HepG2 (cell line): ENCODE measurements around the gene CNNM2. TPM values are rescaled to one million over a fixed set of nuclear protein-coding genes. Genes with fewer than 3 reads are reported as not detected.

Source experiments
- CEBPB ChIP-seq: IDR thresholded peaks from 2 replicates; pipeline ENCODE4 v1.6.1; 2011; ENCODE audit warnings: low read depth, low read length, improper control_type of control experiment, borderline replicate concordance
- KDM1A ChIP-seq: IDR thresholded peaks from 2 replicates; pipeline ENCODE4 v1.6.1; 2016; ENCODE audit warnings: missing compliant biosample characterization
- MTA1 ChIP-seq: sonication (generic); formaldehyde crosslinking; IDR thresholded peaks from 2 replicates; pipeline ENCODE4 v1.4.0; 2020; ENCODE audit warnings: missing genetic modification reagents, mild to moderate bottlenecking, borderline replicate concordance
- MTA3 ChIP-seq: sonication (generic); formaldehyde crosslinking; IDR thresholded peaks from 2 replicates; pipeline ENCODE4 v1.4.0; 2020; ENCODE audit warnings: missing genetic modification reagents
- RBAK ChIP-seq: sonication (generic); formaldehyde crosslinking; IDR thresholded peaks from 2 replicates; pipeline ENCODE4 v1.5.1; 2020; ENCODE audit warnings: mild to moderate bottlenecking, missing genetic modification reagents
- RORA ChIP-seq: sonication (generic); formaldehyde crosslinking; IDR thresholded peaks from 2 replicates; pipeline ENCODE4 v1.5.0; 2020; ENCODE audit warnings: mild to moderate bottlenecking, missing genetic modification reagents, moderate library complexity
- U2AF1 ChIP-seq: fragments of 200-400 bp; formaldehyde crosslinking; optimal IDR thresholded peaks from 2 replicates; pipeline ENCODE3; 2017; ENCODE audit warnings: mild to moderate bottlenecking, low read depth, low read length
- ZEB1 ChIP-seq: IDR thresholded peaks from 2 replicates; pipeline ENCODE4 v1.6.1; 2012; ENCODE audit warnings: mild to moderate bottlenecking, low read depth, inconsistent platforms; ENCODE audit not compliant: insufficient replicate concordance
- ZNF17 ChIP-seq: sonication (generic); formaldehyde crosslinking; IDR thresholded peaks from 2 replicates; pipeline ENCODE4 v1.5.0; 2020; ENCODE audit warnings: mild to moderate bottlenecking, missing genetic modification reagents
- ZNF333 ChIP-seq: sonication (generic); formaldehyde crosslinking; IDR thresholded peaks from 2 replicates; pipeline ENCODE4 v1.4.0; 2020; ENCODE audit warnings: mild to moderate bottlenecking, missing genetic modification reagents, borderline replicate concordance
- ZNF709 ChIP-seq: sonication (generic); formaldehyde crosslinking; IDR thresholded peaks from 2 replicates; pipeline ENCODE4 v1.5.0; 2020; ENCODE audit warnings: mild to moderate bottlenecking, missing genetic modification reagents
- ZNF83 ChIP-seq: sonication (generic); formaldehyde crosslinking; IDR thresholded peaks from 2 replicates; pipeline ENCODE4 v1.4.0; 2020; ENCODE audit warnings: missing genetic modification reagents, mild to moderate bottlenecking, borderline replicate concordance
- polyA plus RNA-seq, 8 experiments: library from polyadenylated mRNA; depleted of rRNA in 3 of 8; stranded (reverse) in 7 of 8; unstranded in 1 of 8; fragments of >200 nt; fragmentation: Illumina TruSeq in 4 of 8; extraction: Trizol in 4 of 8; gene quantifications; 2 replicates each; pipeline versions ENCODE4 v1.2.1 to v1.2.3, GENCODE V29; 2011 to 2016; ENCODE audit warnings: low read depth in 4 of 8, missing spikeins in 1 of 8, mixed read lengths in 1 of 8; ENCODE audit not compliant: insufficient read depth in 1 of 8
- total RNA-seq, 5 experiments: library from RNA; depleted of rRNA; stranded (reverse); fragments of >200 nt; fragmentation: Illumina TruSeq; extraction: Trizol; gene quantifications; 2 replicates each; pipeline ENCODE4 v1.2.3, GENCODE V29; 2016; ENCODE audit warnings: low read depth in 1 of 5
- TF ChIP-seq, protein P1 (sequence below): IDR thresholded peaks from 2 replicates; pipeline ENCODE4 v1.6.1; 2012; ENCODE audit warnings: low read length, improper control_type of control experiment
- TF ChIP-seq, protein P2 (sequence below): IDR thresholded peaks from 2 replicates; pipeline ENCODE4 v1.6.1; 2018; ENCODE audit warnings: missing genetic modification reagents
- TF ChIP-seq, protein P3 (sequence below): IDR thresholded peaks from 2 replicates; pipeline ENCODE4 v1.6.1; 2016; ENCODE audit warnings: low read depth, control low read depth
- TF ChIP-seq, protein P4 (sequence below): sonication (generic); formaldehyde crosslinking; IDR thresholded peaks from 2 replicates; pipeline ENCODE4 v1.4.0; 2020; ENCODE audit warnings: missing genetic modification reagents
- TF ChIP-seq, protein P5 (sequence below): sonication (generic); formaldehyde crosslinking; IDR thresholded peaks from 2 replicates; pipeline ENCODE4 v1.4.0; 2020; ENCODE audit warnings: missing genetic modification reagents

The CNNM2 gene
- total and polyA plus RNA-seq, 2 of the 13 experiments (the other 11 are each of a cell fraction or from before 2014, with no cell fraction given) = 7.1 to 9.0 TPM

DNA sequence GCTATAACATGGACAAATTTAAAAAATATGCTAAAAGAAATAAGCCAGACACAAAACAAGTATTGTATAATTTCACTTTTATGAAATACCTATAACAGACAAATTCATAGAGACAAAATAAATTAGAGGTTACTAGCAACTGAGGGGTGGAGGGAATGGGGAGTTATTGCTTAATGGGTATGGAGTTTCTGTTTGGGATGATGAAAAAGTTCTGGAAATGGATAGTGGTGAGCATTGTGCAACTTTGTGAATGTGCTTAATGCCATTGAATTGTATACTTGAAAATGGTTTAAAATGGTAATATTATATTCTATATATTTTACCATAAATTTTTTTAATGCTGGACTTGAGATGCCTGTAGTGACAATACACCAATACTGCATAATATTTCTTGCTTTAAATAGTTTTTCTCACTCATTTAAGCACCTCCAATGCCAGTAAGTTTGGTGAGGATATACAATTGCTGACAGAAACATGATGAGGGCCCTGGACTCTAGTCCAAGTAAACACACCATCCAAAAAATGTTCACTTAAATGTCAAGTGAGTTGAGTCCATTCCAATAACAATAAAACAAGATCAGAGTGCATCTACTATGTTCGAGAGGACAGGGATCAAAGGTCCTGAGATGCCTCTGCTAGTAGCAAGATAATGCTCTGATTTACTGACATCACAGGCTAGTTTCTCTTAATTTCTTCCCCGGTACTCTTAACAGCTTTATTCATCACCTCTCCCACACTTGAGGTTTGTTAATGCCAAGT is 203.1 kb downstream of the CNNM2 start (continued):
- TF ChIP-seq, protein P1, sequence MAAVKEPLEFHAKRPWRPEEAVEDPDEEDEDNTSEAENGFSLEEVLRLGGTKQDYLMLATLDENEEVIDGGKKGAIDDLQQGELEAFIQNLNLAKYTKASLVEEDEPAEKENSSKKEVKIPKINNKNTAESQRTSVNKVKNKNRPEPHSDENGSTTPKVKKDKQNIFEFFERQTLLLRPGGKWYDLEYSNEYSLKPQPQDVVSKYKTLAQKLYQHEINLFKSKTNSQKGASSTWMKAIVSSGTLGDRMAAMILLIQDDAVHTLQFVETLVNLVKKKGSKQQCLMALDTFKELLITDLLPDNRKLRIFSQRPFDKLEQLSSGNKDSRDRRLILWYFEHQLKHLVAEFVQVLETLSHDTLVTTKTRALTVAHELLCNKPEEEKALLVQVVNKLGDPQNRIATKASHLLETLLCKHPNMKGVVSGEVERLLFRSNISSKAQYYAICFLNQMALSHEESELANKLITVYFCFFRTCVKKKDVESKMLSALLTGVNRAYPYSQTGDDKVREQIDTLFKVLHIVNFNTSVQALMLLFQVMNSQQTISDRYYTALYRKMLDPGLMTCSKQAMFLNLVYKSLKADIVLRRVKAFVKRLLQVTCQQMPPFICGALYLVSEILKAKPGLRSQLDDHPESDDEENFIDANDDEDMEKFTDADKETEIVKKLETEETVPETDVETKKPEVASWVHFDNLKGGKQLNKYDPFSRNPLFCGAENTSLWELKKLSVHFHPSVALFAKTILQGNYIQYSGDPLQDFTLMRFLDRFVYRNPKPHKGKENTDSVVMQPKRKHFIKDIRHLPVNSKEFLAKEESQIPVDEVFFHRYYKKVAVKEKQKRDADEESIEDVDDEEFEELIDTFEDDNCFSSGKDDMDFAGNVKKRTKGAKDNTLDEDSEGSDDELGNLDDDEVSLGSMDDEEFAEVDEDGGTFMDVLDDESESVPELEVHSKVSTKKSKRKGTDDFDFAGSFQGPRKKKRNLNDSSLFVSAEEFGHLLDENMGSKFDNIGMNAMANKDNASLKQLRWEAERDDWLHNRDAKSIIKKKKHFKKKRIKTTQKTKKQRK = no peak
- TF ChIP-seq KDM1A (no peak), ZNF83 (CRISPR knock-in tag) (no peak), ZEB1 (no peak), ZNF17 (CRISPR knock-in tag) (no peak), U2AF1 (no peak), ZNF333 (CRISPR knock-in tag) (no peak), CEBPB (peak; percentile 83), ZNF709 (CRISPR knock-in tag) (no peak), RORA (no peak), MTA3 (CRISPR knock-in tag) (no peak), RBAK (CRISPR knock-in tag) (no peak), MTA1 (no peak)
- TF ChIP-seq, protein P2, sequence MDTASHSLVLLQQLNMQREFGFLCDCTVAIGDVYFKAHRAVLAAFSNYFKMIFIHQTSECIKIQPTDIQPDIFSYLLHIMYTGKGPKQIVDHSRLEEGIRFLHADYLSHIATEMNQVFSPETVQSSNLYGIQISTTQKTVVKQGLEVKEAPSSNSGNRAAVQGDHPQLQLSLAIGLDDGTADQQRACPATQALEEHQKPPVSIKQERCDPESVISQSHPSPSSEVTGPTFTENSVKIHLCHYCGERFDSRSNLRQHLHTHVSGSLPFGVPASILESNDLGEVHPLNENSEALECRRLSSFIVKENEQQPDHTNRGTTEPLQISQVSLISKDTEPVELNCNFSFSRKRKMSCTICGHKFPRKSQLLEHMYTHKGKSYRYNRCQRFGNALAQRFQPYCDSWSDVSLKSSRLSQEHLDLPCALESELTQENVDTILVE (CRISPR knock-in tag) = no peak
- TF ChIP-seq, protein P3, sequence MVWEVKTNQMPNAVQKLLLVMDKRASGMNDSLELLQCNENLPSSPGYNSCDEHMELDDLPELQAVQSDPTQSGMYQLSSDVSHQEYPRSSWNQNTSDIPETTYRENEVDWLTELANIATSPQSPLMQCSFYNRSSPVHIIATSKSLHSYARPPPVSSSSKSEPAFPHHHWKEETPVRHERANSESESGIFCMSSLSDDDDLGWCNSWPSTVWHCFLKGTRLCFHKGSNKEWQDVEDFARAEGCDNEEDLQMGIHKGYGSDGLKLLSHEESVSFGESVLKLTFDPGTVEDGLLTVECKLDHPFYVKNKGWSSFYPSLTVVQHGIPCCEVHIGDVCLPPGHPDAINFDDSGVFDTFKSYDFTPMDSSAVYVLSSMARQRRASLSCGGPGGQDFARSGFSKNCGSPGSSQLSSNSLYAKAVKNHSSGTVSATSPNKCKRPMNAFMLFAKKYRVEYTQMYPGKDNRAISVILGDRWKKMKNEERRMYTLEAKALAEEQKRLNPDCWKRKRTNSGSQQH (CRISPR knock-in tag) = no peak
- TF ChIP-seq, protein P4, sequence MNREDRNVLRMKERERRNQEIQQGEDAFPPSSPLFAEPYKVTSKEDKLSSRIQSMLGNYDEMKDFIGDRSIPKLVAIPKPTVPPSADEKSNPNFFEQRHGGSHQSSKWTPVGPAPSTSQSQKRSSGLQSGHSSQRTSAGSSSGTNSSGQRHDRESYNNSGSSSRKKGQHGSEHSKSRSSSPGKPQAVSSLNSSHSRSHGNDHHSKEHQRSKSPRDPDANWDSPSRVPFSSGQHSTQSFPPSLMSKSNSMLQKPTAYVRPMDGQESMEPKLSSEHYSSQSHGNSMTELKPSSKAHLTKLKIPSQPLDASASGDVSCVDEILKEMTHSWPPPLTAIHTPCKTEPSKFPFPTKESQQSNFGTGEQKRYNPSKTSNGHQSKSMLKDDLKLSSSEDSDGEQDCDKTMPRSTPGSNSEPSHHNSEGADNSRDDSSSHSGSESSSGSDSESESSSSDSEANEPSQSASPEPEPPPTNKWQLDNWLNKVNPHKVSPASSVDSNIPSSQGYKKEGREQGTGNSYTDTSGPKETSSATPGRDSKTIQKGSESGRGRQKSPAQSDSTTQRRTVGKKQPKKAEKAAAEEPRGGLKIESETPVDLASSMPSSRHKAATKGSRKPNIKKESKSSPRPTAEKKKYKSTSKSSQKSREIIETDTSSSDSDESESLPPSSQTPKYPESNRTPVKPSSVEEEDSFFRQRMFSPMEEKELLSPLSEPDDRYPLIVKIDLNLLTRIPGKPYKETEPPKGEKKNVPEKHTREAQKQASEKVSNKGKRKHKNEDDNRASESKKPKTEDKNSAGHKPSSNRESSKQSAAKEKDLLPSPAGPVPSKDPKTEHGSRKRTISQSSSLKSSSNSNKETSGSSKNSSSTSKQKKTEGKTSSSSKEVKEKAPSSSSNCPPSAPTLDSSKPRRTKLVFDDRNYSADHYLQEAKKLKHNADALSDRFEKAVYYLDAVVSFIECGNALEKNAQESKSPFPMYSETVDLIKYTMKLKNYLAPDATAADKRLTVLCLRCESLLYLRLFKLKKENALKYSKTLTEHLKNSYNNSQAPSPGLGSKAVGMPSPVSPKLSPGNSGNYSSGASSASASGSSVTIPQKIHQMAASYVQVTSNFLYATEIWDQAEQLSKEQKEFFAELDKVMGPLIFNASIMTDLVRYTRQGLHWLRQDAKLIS = no peak
- TF ChIP-seq, protein P5, sequence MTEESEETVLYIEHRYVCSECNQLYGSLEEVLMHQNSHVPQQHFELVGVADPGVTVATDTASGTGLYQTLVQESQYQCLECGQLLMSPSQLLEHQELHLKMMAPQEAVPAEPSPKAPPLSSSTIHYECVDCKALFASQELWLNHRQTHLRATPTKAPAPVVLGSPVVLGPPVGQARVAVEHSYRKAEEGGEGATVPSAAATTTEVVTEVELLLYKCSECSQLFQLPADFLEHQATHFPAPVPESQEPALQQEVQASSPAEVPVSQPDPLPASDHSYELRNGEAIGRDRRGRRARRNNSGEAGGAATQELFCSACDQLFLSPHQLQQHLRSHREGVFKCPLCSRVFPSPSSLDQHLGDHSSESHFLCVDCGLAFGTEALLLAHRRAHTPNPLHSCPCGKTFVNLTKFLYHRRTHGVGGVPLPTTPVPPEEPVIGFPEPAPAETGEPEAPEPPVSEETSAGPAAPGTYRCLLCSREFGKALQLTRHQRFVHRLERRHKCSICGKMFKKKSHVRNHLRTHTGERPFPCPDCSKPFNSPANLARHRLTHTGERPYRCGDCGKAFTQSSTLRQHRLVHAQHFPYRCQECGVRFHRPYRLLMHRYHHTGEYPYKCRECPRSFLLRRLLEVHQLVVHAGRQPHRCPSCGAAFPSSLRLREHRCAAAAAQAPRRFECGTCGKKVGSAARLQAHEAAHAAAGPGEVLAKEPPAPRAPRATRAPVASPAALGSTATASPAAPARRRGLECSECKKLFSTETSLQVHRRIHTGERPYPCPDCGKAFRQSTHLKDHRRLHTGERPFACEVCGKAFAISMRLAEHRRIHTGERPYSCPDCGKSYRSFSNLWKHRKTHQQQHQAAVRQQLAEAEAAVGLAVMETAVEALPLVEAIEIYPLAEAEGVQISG (CRISPR knock-in tag) = no peak
